GM20431 (cell line): Measurements from ENCODE around the gene FOXC1.

Experiments used
- in situ Hi-C: fragments of 300-500 bp; cut with MseI, MboI; formaldehyde crosslinking; loops from one replicate; pipeline ENCODE4 v1.15.0; 2020; ENCODE audit warnings: low sequenced_read_pairs; ENCODE audit not compliant: unreplicated experiment

Gene FOXC1

GRCh38 chr6:1607516-1608221 is 2.0 kb upstream of the FOXC1 start:
- in situ Hi-C loops = loop anchor here (10.0 to 25.0 kb wide), 3 partner anchors 505 to 747 kb away; no protein-coding TSS in a partner anchor

GRCh38 chr6:1608222-1609040 is 1.3 kb upstream of the FOXC1 start:
- in situ Hi-C loops = loop anchor here (10.0 to 25.0 kb wide), 3 partner anchors 504 to 746 kb away; no protein-coding TSS in a partner anchor

GRCh38 chr6:1609041-1609647 is 571 bp upstream of the FOXC1 start:
- in situ Hi-C loops = loop anchor here (10.0 to 25.0 kb wide), 3 partner anchors 503 to 746 kb away; no protein-coding TSS in a partner anchor

- in situ Hi-C loops = loop anchor here (25.0 kb wide), 2 partner anchors 502 to 577 kb away; no protein-coding TSS in a partner anchor
Observed at GRCh38 chr6:1610497-1611321, 994 bp downstream of the FOXC1 start.

GRCh38 chr6:1611322-1611571 is 1.5 kb downstream of the FOXC1 start:
- in situ Hi-C loops = loop anchor here (25.0 kb wide), 2 partner anchors 501 to 576 kb away; no protein-coding TSS in a partner anchor

- in situ Hi-C loops = loop anchor here (25.0 kb wide), 2 partner anchors 501 to 576 kb away; no protein-coding TSS in a partner anchor
Observed at GRCh38 chr6:1611572-1612298, 2.0 kb downstream of the FOXC1 start.

- in situ Hi-C loops = loop anchor here (25.0 kb wide), 2 partner anchors 500 to 575 kb away; no protein-coding TSS in a partner anchor
Observed at GRCh38 chr6:1612299-1612973, 2.7 kb downstream of the FOXC1 start.

- in situ Hi-C loops = loop anchor here (25.0 kb wide), 2 partner anchors 499 to 574 kb away; no protein-coding TSS in a partner anchor
Observed at GRCh38 chr6:1612974-1613306, 3.2 kb downstream of the FOXC1 start.

- in situ Hi-C loops = loop anchor here (25.0 kb wide), 2 partner anchors 499 to 574 kb away; no protein-coding TSS in a partner anchor
Observed at GRCh38 chr6:1613346-1613687, 3.6 kb downstream of the FOXC1 start.

- in situ Hi-C loops = loop anchor here (25.0 kb wide), 2 partner anchors 498 to 573 kb away; no protein-coding TSS in a partner anchor
Observed at GRCh38 chr6:1613688-1614447, 4.2 kb downstream of the FOXC1 start.

GRCh38 chr6:1614448-1615150 is 4.9 kb downstream of the FOXC1 start:
- in situ Hi-C loops = loop anchor here (25.0 kb wide), 2 partner anchors 498 to 573 kb away; no protein-coding TSS in a partner anchor

GRCh38 chr6:1615151-1615852 is 5.6 kb downstream of the FOXC1 start:
- in situ Hi-C loops = loop anchor here (25.0 kb wide), 2 partner anchors 497 to 572 kb away; no protein-coding TSS in a partner anchor

- in situ Hi-C loops = loop anchor here (25.0 kb wide), 2 partner anchors 496 to 571 kb away; no protein-coding TSS in a partner anchor
Observed at GRCh38 chr6:1615853-1616420, 6.2 kb downstream of the FOXC1 start.

GRCh38 chr6:1616701-1617463 is 7.2 kb downstream of the FOXC1 start:
- in situ Hi-C loops = loop anchor here (25.0 kb wide), 2 partner anchors 495 to 570 kb away; no protein-coding TSS in a partner anchor
